Panc1 (cell line): ENCODE data around the gene GGA1.

ENCODE experiments used
- CTCF ChIP-seq: fragments of 450-650 bp; IDR thresholded peaks from 2 replicates; pipeline ENCODE4 v1.5.1; 2017; ENCODE audit warnings: mild to moderate bottlenecking
- REST ChIP-seq, 2 experiments: IDR thresholded peaks; 2 replicates each; pipeline ENCODE4 v1.6.1; 2011 to 2012; ENCODE audit warnings: low read depth in 2 of 2, control low read depth in 1 of 2, low read length in 1 of 2, mild to moderate bottlenecking in 1 of 2, moderate library complexity in 1 of 2; ENCODE audit not compliant: insufficient read depth in 1 of 2
- TCF7L2 ChIP-seq: IDR thresholded peaks from 2 replicates; pipeline ENCODE4 v1.6.1; 2011; ENCODE audit warnings: mild to moderate bottlenecking, low read depth, low read length, inconsistent platforms

GRCh38 chr22:37607010-37607934 is 1.4 kb upstream of the GGA1 start:
- TF ChIP-seq REST (IDR thresholded peaks at IDR 0.05; ENCODE audit: insufficient read depth in 1 of 2, low read depth in 2 of 2, low read length in 1 of 2) = no peak
- peak; percentile 97 for TF ChIP-seq CTCF
- no peak for TF ChIP-seq TCF7L2
